Kidney (tissue), 14 donors: ENCODE results near the gene RASGEF1C. TPM values are rescaled to one million over a fixed set of nuclear protein-coding genes. Genes with fewer than 3 reads are reported as not detected.

Source experiments
- DNase-seq, 5 donors: peaks; one replicate each; pipeline ENCODE4 v3.0.0-alpha.2; 2013 to 2020
- FAIRE-seq: peaks from 2 replicates; lab custom pipeline; 2012; peaks lifted over from hg19 to GRCh38; lab: Jason Lieb, UNC
- H3K27ac ChIP-seq, 2 donors: one replicate each; pipeline ENCODE4 v1.7.0; 2013; ENCODE audit warnings: low read depth in 2 of 2, low read length in 2 of 2, inconsistent platforms in 1 of 2
- H3K27me3 ChIP-seq: one replicate; pipeline ENCODE4 v1.7.1; 2013; ENCODE audit warnings: low read length, inconsistent platforms; ENCODE audit not compliant: control insufficient read depth, insufficient read depth
- H3K36me3 ChIP-seq, 3 donors: one replicate each; pipeline versions ENCODE4 v1.7.0 to v1.7.1; 2013; ENCODE audit warnings: low read length in 3 of 3, control low read depth in 1 of 3, inconsistent platforms in 1 of 3; ENCODE audit not compliant: insufficient read depth in 3 of 3, control insufficient read depth in 2 of 3
- H3K4me1 ChIP-seq, 3 donors: one replicate each; pipeline versions ENCODE4 v1.7.0 to v1.7.1; 2013; ENCODE audit warnings: low read length in 3 of 3, inconsistent platforms in 1 of 3, low read depth in 1 of 3; ENCODE audit not compliant: control insufficient read depth in 2 of 3, insufficient read depth in 2 of 3
- H3K4me3 ChIP-seq, 3 donors: one replicate each; pipeline versions ENCODE4 v1.7.0 to v1.8.1; 2013; ENCODE audit warnings: low read length in 3 of 3, control low read depth in 1 of 3, inconsistent platforms in 1 of 3
- H3K9ac ChIP-seq, 3 donors: one replicate each; pipeline versions ENCODE4 v1.7.0 to v1.7.1; 2013; ENCODE audit warnings: low read length in 3 of 3, control low read depth in 1 of 3, inconsistent platforms in 1 of 3
- H3K9me3 ChIP-seq, 3 donors: one replicate each; pipeline versions ENCODE4 v1.7.0 to v1.7.1; 2013; ENCODE audit warnings: low read length in 3 of 3, control low read depth in 1 of 3, inconsistent platforms in 1 of 3; ENCODE audit not compliant: control insufficient read depth in 2 of 3, insufficient read depth in 1 of 3
- intact Hi-C: fragments of 100-400 bp; cut with DNase I; formaldehyde crosslinking; loops from one replicate; pipeline ENCODE4 v1.11.1; 2022
- polyA plus RNA-seq: library from polyadenylated mRNA; stranded (reverse); fragments of 350-450 nt; fragmentation: Illumina TruSeq; extraction: RNeasy Lipid Tissue Mini Kit (QIAGEN cat#74804); gene quantifications from one replicate; pipeline ENCODE4 v1.2.3, GENCODE V29; 2014; ENCODE audit warnings: low read depth, low replicate concordance; ENCODE audit not compliant: insufficient read depth
- total RNA-seq: library from RNA; stranded (reverse); fragmentation: NEBNext Ultra II Directional; extraction: Animal tissue kit (Norgen Biotek cat#: 25700); gene quantifications from one replicate; pipeline ENCODE4 v1.2.1, GENCODE V29; 2021
- TF ChIP-seq, protein P1 (sequence below): IDR thresholded peaks from 3 replicates; pipeline ENCODE4 v1.5.1; 2012; ENCODE audit warnings: mild to moderate bottlenecking, moderate library complexity, borderline replicate concordance; ENCODE audit not compliant: insufficient read depth; ENCODE audit errors: extremely low read depth
- donor health status: control.
- donor health status: control.
- donor health status: control.
- donor health status: control.
- donor health status: control.
- donor health status: DM: yes; HTN: yes; CAD: no.
- donor health status: Normal renal cell carcinoma (clear cell type).

Gene RASGEF1C
- total and polyA plus RNA-seq, 2 donors from 2014 or later: 0.15 to 0.16 TPM

DNA sequence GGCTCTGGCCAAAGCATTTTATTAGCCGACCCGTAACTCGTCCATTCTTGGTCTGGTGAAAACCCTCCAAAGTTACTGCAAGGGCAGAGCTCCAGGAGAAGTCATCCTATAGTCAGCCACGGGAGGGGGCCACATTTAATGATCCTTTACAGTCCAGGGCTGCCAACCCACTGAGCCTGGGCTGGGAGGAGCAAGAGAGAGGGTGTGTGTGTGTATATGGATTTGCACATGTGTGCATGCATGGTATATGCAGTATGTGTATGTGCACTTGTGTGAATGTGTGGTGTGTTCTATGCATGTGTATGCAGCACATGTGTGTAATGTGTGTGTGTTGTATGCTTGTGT is 4.2 kb upstream of the RASGEF1C start:
- DNase-seq: peak in 1 of 5 donors; percentile 31
- TF ChIP-seq, protein P1, sequence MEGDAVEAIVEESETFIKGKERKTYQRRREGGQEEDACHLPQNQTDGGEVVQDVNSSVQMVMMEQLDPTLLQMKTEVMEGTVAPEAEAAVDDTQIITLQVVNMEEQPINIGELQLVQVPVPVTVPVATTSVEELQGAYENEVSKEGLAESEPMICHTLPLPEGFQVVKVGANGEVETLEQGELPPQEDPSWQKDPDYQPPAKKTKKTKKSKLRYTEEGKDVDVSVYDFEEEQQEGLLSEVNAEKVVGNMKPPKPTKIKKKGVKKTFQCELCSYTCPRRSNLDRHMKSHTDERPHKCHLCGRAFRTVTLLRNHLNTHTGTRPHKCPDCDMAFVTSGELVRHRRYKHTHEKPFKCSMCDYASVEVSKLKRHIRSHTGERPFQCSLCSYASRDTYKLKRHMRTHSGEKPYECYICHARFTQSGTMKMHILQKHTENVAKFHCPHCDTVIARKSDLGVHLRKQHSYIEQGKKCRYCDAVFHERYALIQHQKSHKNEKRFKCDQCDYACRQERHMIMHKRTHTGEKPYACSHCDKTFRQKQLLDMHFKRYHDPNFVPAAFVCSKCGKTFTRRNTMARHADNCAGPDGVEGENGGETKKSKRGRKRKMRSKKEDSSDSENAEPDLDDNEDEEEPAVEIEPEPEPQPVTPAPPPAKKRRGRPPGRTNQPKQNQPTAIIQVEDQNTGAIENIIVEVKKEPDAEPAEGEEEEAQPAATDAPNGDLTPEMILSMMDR: no peak
- Histone ChIP-seq H3K27me3 (no peaks in the 10 kb centered on the region), H3K9ac (no peak overlapping the region), H3K9me3 (peaks cover 0 to 25% (median 2%) of the 10 kb centered on the region in 3 donors), H3K36me3 (no peaks in the 10 kb centered on the region), H3K27ac (no peak overlapping the region), H3K4me1 (peaks cover 0 to 9% (median 0%) of the 10 kb centered on the region in 3 donors), H3K4me3 (no peak overlapping the region)
- intact Hi-C loops: no loop called here
- no peak for FAIRE-seq

DNA sequence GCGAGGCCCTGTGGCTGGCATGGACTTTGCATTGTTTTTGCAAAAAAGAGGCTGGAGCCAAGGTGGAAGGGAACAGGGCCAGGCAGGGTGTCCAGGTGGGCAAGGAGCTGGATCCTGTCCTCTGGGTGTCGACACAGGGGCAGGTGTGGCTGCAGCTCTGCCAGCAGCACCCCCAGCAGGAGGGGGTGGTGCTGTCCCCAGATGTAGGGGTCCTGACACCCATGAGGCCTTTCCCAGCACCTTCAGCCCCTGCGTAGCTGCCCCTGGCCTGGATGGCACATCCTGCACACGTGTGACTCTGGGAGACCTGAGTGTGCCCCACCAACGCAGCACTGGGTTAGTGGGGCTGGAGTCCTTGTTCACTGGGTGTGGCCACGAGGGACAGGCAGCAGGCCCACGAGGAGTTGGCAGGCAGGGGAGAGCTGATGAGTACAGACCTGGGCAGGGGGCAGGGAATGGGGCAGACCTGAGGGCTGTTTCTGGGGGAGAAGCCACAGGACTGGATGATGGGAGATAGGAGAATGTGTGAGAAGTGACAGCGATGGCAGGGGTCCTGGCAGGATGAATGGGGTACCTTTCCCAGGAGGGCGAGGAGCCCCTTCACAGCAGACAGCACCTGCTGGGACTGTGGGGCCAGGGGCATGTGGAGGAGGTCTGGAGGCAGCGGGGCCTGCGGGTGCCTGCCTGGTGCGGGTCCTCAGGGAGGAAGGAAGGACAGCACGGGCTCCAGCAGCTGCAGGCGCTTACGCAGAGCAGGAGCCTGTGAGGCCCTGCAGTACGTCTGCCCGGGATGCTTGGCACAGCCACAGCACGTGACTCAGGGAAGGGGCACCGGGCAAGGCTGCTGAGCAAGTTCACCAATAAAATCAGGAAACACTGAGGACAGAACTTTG is 3.6 kb upstream of the RASGEF1C start:
- Histone ChIP-seq H3K9me3 (peaks cover 0 to 20% (median 0%) of the 10 kb centered on the region in 3 donors), H3K27ac (no peak overlapping the region), H3K4me3 (no peak overlapping the region), H3K36me3 (no peaks in the 10 kb centered on the region), H3K4me1 (peaks cover 0 to 13% (median 0%) of the 10 kb centered on the region in 3 donors), H3K27me3 (no peaks in the 10 kb centered on the region), H3K9ac (no peak overlapping the region)
- intact Hi-C loops: no loop called here
- TF ChIP-seq, protein P1: no peak
- DNase-seq: no peak
- no peak for FAIRE-seq

DNA sequence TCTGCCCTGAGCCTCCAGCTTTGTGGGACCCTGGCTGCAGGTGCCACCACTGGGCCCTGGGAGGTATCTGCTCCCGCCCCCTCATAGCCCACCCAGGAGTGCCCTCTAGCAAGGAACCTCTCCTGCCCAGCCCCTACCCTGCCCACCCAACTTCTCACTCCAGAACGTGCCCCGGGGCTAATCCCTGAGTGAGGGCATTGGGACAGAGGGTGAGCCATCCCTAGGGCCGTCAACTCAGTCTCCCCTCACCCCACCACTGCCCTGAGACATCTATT is 2.7 kb upstream of the RASGEF1C start:
- no peak for DNase-seq

More for the DNA sequence above, 2.7 kb upstream of the RASGEF1C start:
- Histone ChIP-seq H3K27ac (no peak overlapping the region), H3K27me3 (no peaks in the 10 kb centered on the region), H3K9ac (no peak overlapping the region), H3K9me3 (peaks cover 0 to 16% (median 0%) of the 10 kb centered on the region in 3 donors), H3K36me3 (no peaks in the 10 kb centered on the region), H3K4me1 (peaks cover 0 to 13% (median 0%) of the 10 kb centered on the region in 3 donors), H3K4me3 (no peak overlapping the region)
- intact Hi-C loops: no loop called here
- FAIRE-seq: no peak
- TF ChIP-seq, protein P1: no peak
